GM12892 (cell line): Measurements from ENCODE around the gene ALK.

Experiments used
- POLR2A ChIP-seq: IDR thresholded peaks from 2 replicates; pipeline ENCODE4 v1.6.1; 2011; ENCODE audit warnings: low read depth, low read length, control low read depth
- POLR2AphosphoS5 ChIP-seq: IDR thresholded peaks from 2 replicates; pipeline ENCODE4 v1.6.1; 2011; ENCODE audit warnings: low read depth, low read length, control low read depth

GRCh38 chr2:29765721-29766120 lies 155.7 kb downstream of the ALK start:
- TF ChIP-seq POLR2A (no peak), POLR2AphosphoS5 (no peak)
